NCI-H748 (cell line): ENCODE results near the gene PAQR6.
"Not testable (repeated sequence)": the region's sequence is repeated elsewhere in the genome, so short reads cannot be mapped to it uniquely, and the experiment has no call there.

ENCODE experiments used
- DNase-seq: peaks from one replicate; lab custom pipeline; 2025; ENCODE audit not compliant: unreplicated experiment; lab: John Stamatoyannopoulos, UW

Gene PAQR6

GRCh38 chr1:156233426-156234127, 14.3 kb downstream of the PAQR6 start:
- DNase-seq = no peak

- no peak for DNase-seq
These were observed 15.5 kb downstream of the PAQR6 start for GRCh38 chr1:156232201-156232894.

GRCh38 chr1:156230473-156230837, 17.4 kb downstream of the PAQR6 start:
- DNase-seq = no peak

GRCh38 chr1:156229809-156230472, 17.9 kb downstream of the PAQR6 start:
- no peak for DNase-seq

- DNase-seq = no peak
These were observed 19.4 kb downstream of the PAQR6 start for GRCh38 chr1:156228501-156228900.

- no peak for DNase-seq
These were observed 21.1 kb downstream of the PAQR6 start for GRCh38 chr1:156226782-156227181.

- no peak for DNase-seq
These were observed 21.7 kb downstream of the PAQR6 start for GRCh38 chr1:156226116-156226538.

GRCh38 chr1:156225677-156226014, 22.2 kb downstream of the PAQR6 start:
- DNase-seq = no peak

GRCh38 chr1:156221986-156222692, 25.7 kb downstream of the PAQR6 start:
- no peak for DNase-seq

GRCh38 chr1:156220226-156220625, 27.6 kb downstream of the PAQR6 start:
- DNase-seq = no peak

- no peak for DNase-seq
These were observed 30.0 kb downstream of the PAQR6 start for GRCh38 chr1:156217871-156218270.

- DNase-seq = not testable (repeated sequence)
These were observed 31.3 kb downstream of the PAQR6 start for GRCh38 chr1:156216361-156217086.

GRCh38 chr1:156214024-156214748, 33.7 kb downstream of the PAQR6 start:
- peak; percentile 12 for DNase-seq

GRCh38 chr1:156213644-156213966, 34.3 kb downstream of the PAQR6 start:
- DNase-seq = no peak

- DNase-seq = peak; percentile 97
These were observed 34.8 kb downstream of the PAQR6 start, which contains the start of gene PMF1 for GRCh38 chr1:156212833-156213643. Gene PMF1 (plus strand): TSS chr1:156213007. CDS start chr1:156213016, 9 bp downstream.

GRCh38 chr1:156212130-156212529, 35.7 kb downstream of the PAQR6 start:
- peak; percentile 19 for DNase-seq

GRCh38 chr1:156211243-156211642, 36.6 kb downstream of the PAQR6 start:
- DNase-seq = no peak

GRCh38 chr1:156204686-156205085, 43.2 kb downstream of the PAQR6 start:
- DNase-seq = no peak

- DNase-seq = no peak
These were observed 44.5 kb downstream of the PAQR6 start for GRCh38 chr1:156203331-156203730.
